OCI-LY7 (cell line): ENCODE data around the gene TAGLN2. TPM values are rescaled to one million over a fixed set of nuclear protein-coding genes. Genes with fewer than 3 reads are reported as not detected.

Source experiments
- BruUV-seq: library from RNA; stranded (reverse); fragments of 400-500 nt; replicated peaks from 2 replicates; lab custom pipeline; 2021; lab: Mats Ljungman, UMichigan
- CTCF ChIA-PET: fragments of 300-600 bp; sonication (Branson Sonifier 250); formaldehyde crosslinking; loops from one replicate; lab custom pipeline; 2022; ENCODE audit warnings: antibody characterized with exemption; ENCODE audit not compliant: unreplicated experiment; lab: Charles Lee
- POLR2A ChIA-PET: fragments of 300-600 bp; sonication (Branson Sonifier 250); formaldehyde crosslinking; loops from one replicate; lab custom pipeline; 2022; ENCODE audit warnings: antibody characterized with exemption; lab: Charles Lee
- DNase-seq: peaks from one replicate; pipeline ENCODE4 v3.0.0-alpha.2; 2015; ENCODE audit warnings: low spot score
- H2AFZ ChIP-seq: fragments of 200-600 bp; sonication (generic), shearing (Covaris generic); 2 replicates; pipeline ENCODE4 v1.6.1; 2014; ENCODE audit warnings: mild to moderate bottlenecking, antibody characterized with exemption, low read length, moderate library complexity
- H3K27ac ChIP-seq: fragments of 200-600 bp; sonication (generic); 2 replicates; pipeline ENCODE4 v1.5.1; 2014; ENCODE audit warnings: mixed run types, low read depth, mild to moderate bottlenecking, moderate library complexity, low read length, inconsistent platforms; ENCODE audit not compliant: poor library complexity, severe bottlenecking
- H3K36me3 ChIP-seq: fragments of 200-600 bp; sonication (generic); 2 replicates; pipeline ENCODE4 v1.6.1; 2014; ENCODE audit warnings: mild to moderate bottlenecking, antibody characterized with exemption, low read length, moderate library complexity, mixed read lengths; ENCODE audit not compliant: insufficient read depth
- H3K4me1 ChIP-seq: fragments of 200-600 bp; sonication (generic); 2 replicates; pipeline ENCODE4 v1.5.1; 2014; ENCODE audit warnings: mild to moderate bottlenecking, low read length; ENCODE audit not compliant: insufficient read depth, poor library complexity, severe bottlenecking
- H3K4me2 ChIP-seq: fragments of 200-600 bp; sonication (generic); 2 replicates; pipeline ENCODE4 v1.6.1; 2014; ENCODE audit warnings: mild to moderate bottlenecking, low read length
- H3K4me3 ChIP-seq: fragments of 200-600 bp; sonication (generic); 2 replicates; pipeline ENCODE4 v1.5.1; 2014; ENCODE audit warnings: mild to moderate bottlenecking, low read depth, low read length; ENCODE audit not compliant: poor library complexity, severe bottlenecking
- H3K79me2 ChIP-seq: fragments of 200-600 bp; sonication (generic); 2 replicates; pipeline ENCODE4 v1.6.1; 2016; ENCODE audit warnings: low read depth, mild to moderate bottlenecking, low read length, moderate library complexity, mixed read lengths; ENCODE audit not compliant: insufficient read depth
- H3K9me2 ChIP-seq: fragments of 200-600 bp; sonication (generic); 2 replicates; pipeline ENCODE4 v1.6.1; 2016; ENCODE audit warnings: mild to moderate bottlenecking, low read length, mixed read lengths; ENCODE audit not compliant: insufficient read depth
- H3K9me3 ChIP-seq: fragments of 200-600 bp; sonication (generic); 2 replicates; pipeline ENCODE4 v1.6.1; 2014; ENCODE audit warnings: mild to moderate bottlenecking, mixed run types, low read length, mixed read lengths
- H4K20me1 ChIP-seq: fragments of 200-600 bp; sonication (generic); 2 replicates; pipeline ENCODE4 v1.6.1; 2014; ENCODE audit warnings: mild to moderate bottlenecking, antibody characterized with exemption, low read length, moderate library complexity, mixed read lengths; ENCODE audit not compliant: insufficient read depth
- CTCF ChIP-seq: fragments of 200-600 bp; sonication (generic); conservative IDR thresholded peaks from 2 replicates; pipeline ENCODE4 v1.5.1; 2014; ENCODE audit warnings: mild to moderate bottlenecking, antibody characterized with exemption, low read length, moderate library complexity, mixed read lengths
- EZH2phosphoT487 ChIP-seq: fragments of 200-600 bp; sonication (generic); IDR thresholded peaks from 2 replicates; pipeline ENCODE4 v1.6.1; 2018; ENCODE audit warnings: low read depth, borderline replicate concordance, mild to moderate bottlenecking, mixed run types, antibody characterized with exemption, low read length, moderate library complexity, mixed read lengths
- intact Hi-C: fragments of 100-400 bp; cut with micrococcal nuclease; formaldehyde crosslinking; loops from one replicate; pipeline ENCODE4 v1.10.0; 2022; ENCODE audit not compliant: unreplicated experiment
- total RNA-seq, 2 experiments: library from RNA; depleted of rRNA in 1 of 2; stranded (reverse); fragments of >200 nt in 1 of 2; shearing (Covaris generic) in 1 of 2; gene quantifications; 2 replicates each; pipeline ENCODE4 v1.2.3, GENCODE V29; 2014 to 2022

Gene TAGLN2
- total RNA-seq, 2 experiments from 2014 or later = 193 to 215 TPM

- H3K36me3 ChIP-seq = no peaks in the 10 kb centered on the region
- POLR2A ChIA-PET = interaction anchor here (0.7 kb wide), 1 partner anchor 941 kb away, joined by 3 read pairs; no protein-coding TSS in a partner anchor
- no peak overlapping the region for H3K4me3 ChIP-seq
- no TSS peak for BruUV-seq
- no peaks in the 10 kb centered on the region for H4K20me1 ChIP-seq
- H3K4me1 ChIP-seq = peaks cover 8% of the 10 kb centered on the region
- TF ChIP-seq EZH2phosphoT487 (no peak), CTCF (no peak)
- H3K27ac ChIP-seq = no peak overlapping the region
- H3K9me3 ChIP-seq = no peaks in the 10 kb centered on the region
- no peak for DNase-seq
- no peak overlapping the region for H3K4me2 ChIP-seq
- no peaks in the 10 kb centered on the region for H3K9me2 ChIP-seq
- H2AFZ ChIP-seq = no peak overlapping the region
- intact Hi-C loops = no loop called here
- CTCF ChIA-PET = interaction anchor here (1.3 kb wide), 1 partner anchor 69 kb away, joined by 6 read pairs; no protein-coding TSS in a partner anchor
- no peaks in the 10 kb centered on the region for H3K79me2 ChIP-seq
Measured at GRCh38 chr1:159938905-159939677, 13.8 kb upstream of the TAGLN2 start.

GRCh38 chr1:159938211-159938852 lies 13.0 kb upstream of the TAGLN2 start:
- no peak overlapping the region for H3K27ac ChIP-seq
- no peaks in the 10 kb centered on the region for H4K20me1 ChIP-seq
- DNase-seq = no peak
- CTCF ChIA-PET = no interaction called here
- H3K4me3 ChIP-seq = no peak overlapping the region
- TF ChIP-seq CTCF (no peak), EZH2phosphoT487 (no peak)
- no peaks in the 10 kb centered on the region for H3K9me3 ChIP-seq
- peaks cover 8% of the 10 kb centered on the region for H3K4me1 ChIP-seq
- H3K79me2 ChIP-seq = no peaks in the 10 kb centered on the region
- H3K9me2 ChIP-seq = no peaks in the 10 kb centered on the region
- POLR2A ChIA-PET = no interaction called here
- H3K4me2 ChIP-seq = no peak overlapping the region
- no peaks in the 10 kb centered on the region for H3K36me3 ChIP-seq
- no peak overlapping the region for H2AFZ ChIP-seq
- intact Hi-C loops = no loop called here
- BruUV-seq = no TSS peak
